ENCODE measurements around the gene TUBA4A. TPM values are rescaled to one million over a fixed set of nuclear protein-coding genes. Genes with fewer than 3 reads are reported as not detected.

Gene TUBA4A
- total RNA-seq, 2 experiments from 2014 or later = 96.0 to 186 TPM

- H3K27ac ChIP-seq (ENCODE audit: low read depth, low read length, poor library complexity, severe bottlenecking) = peak overlapping the region; percentile 96
- H4K20me1 ChIP-seq (ENCODE audit: insufficient read depth, low read length) = no peaks in the 10 kb centered on the region
- POLR2A ChIA-PET = interaction anchor here (0.5 to 3.5 kb wide), 8 partner anchors 8 to 136 kb away, joined by 3 to 28 read pairs (median 8); partner anchors contain the start of genes ANKZF1, ATG9A and ZFAND2B
- intact Hi-C loops (cut with micrococcal nuclease; ENCODE audit: unreplicated experiment) = no loop called here
- peak overlapping the region; percentile 84 for H3K4me3 ChIP-seq (ENCODE audit: low read depth, low read length, poor library complexity, severe bottlenecking)
- no peaks in the 10 kb centered on the region for H3K9me2 ChIP-seq (ENCODE audit: insufficient read depth, low read length)
- peaks cover 54% of the 10 kb centered on the region for H3K36me3 ChIP-seq (ENCODE audit: insufficient read depth, low read length)
- BruUV-seq (replicated peaks) = no TSS peak
- H3K9me3 ChIP-seq (ENCODE audit: low read length) = no peaks in the 10 kb centered on the region
- peaks cover 76% of the 10 kb centered on the region for H3K4me1 ChIP-seq (ENCODE audit: insufficient read depth, low read length, poor library complexity, severe bottlenecking)
- TF ChIP-seq EZH2phosphoT487 (IDR thresholded peaks at IDR 0.05; ENCODE audit: borderline replicate concordance, low read depth, low read length) = no peak
- peak; percentile 40; the same call in 1 of the 2 replicates for TF ChIP-seq CTCF (conservative IDR thresholded peaks at IDR 0.05; ENCODE audit: low read length)
- CTCF ChIA-PET (ENCODE audit: unreplicated experiment) = interaction anchor here (0.6 to 3.3 kb wide), 3 partner anchors 10 to 75 kb away, joined by 3 to 13 read pairs (median 3); no protein-coding TSS in a partner anchor
- peak; percentile 74 for DNase-seq (ENCODE audit: low spot score)
- H2AFZ ChIP-seq (ENCODE audit: low read length) = no peak overlapping the region
- H3K4me2 ChIP-seq (ENCODE audit: low read length) = peak overlapping the region; percentile 93
- H3K79me2 ChIP-seq (ENCODE audit: insufficient read depth, low read depth, low read length) = peaks cover 52% of the 10 kb centered on the region
Observed at GRCh38 chr2:219247678-219248642, 5.8 kb downstream of the TUBA4A start.

GRCh38 chr2:219246559-219246958 lies 7.2 kb downstream of the TUBA4A start:
- Histone ChIP-seq H3K4me3 (ENCODE audit: low read depth, low read length, poor library complexity, severe bottlenecking) (peak overlapping the region; percentile 84), H3K4me2 (ENCODE audit: low read length) (peak overlapping the region; percentile 93)
- POLR2A ChIA-PET = interaction anchor here (0.7 to 2.7 kb wide), 7 partner anchors 8 to 48 kb away, joined by 3 to 28 read pairs (median 6); partner anchors contain the start of genes ANKZF1, ATG9A and ZFAND2B

More at GRCh38 chr2:219246559-219246958, 7.2 kb downstream of the TUBA4A start:
- intact Hi-C loops (cut with micrococcal nuclease; ENCODE audit: unreplicated experiment) = no loop called here
- no peaks in the 10 kb centered on the region for H4K20me1 ChIP-seq (ENCODE audit: insufficient read depth, low read length)
- peaks cover 38% of the 10 kb centered on the region; the same call in 1 of the 2 replicates for H3K79me2 ChIP-seq (ENCODE audit: insufficient read depth, low read depth, low read length)
- H3K9me2 ChIP-seq (ENCODE audit: insufficient read depth, low read length) = no peaks in the 10 kb centered on the region
- CTCF ChIA-PET (ENCODE audit: unreplicated experiment) = no interaction called here
- peak overlapping the region; percentile 96 for H3K27ac ChIP-seq (ENCODE audit: low read depth, low read length, poor library complexity, severe bottlenecking)
- DNase-seq (ENCODE audit: low spot score) = no peak
- peaks cover 66% of the 10 kb centered on the region for H3K4me1 ChIP-seq (ENCODE audit: insufficient read depth, low read length, poor library complexity, severe bottlenecking)
- H3K9me3 ChIP-seq (ENCODE audit: low read length) = no peaks in the 10 kb centered on the region
- no peak for TF ChIP-seq CTCF (conservative IDR thresholded peaks at IDR 0.05; ENCODE audit: low read length)
- TF ChIP-seq EZH2phosphoT487 (IDR thresholded peaks at IDR 0.05; ENCODE audit: borderline replicate concordance, low read depth, low read length) = no peak
- no TSS peak for BruUV-seq (replicated peaks)
- H2AFZ ChIP-seq (ENCODE audit: low read length) = no peak overlapping the region
- H3K36me3 ChIP-seq (ENCODE audit: insufficient read depth, low read length) = peaks cover 45% of the 10 kb centered on the region

Data from OCI-LY7 (cell line).